LNCAP (cell line): ENCODE results near the gene PBX1.

ENCODE experiments used
- CTCF ChIP-seq: fragments of 450-650 bp; IDR thresholded peaks from 2 replicates; pipeline ENCODE4 v1.5.1; 2017; ENCODE audit warnings: mild to moderate bottlenecking

The PBX1 gene

GRCh38 chr1:164578479-164579200 is 19.7 kb downstream of the PBX1 start:
- no peak for TF ChIP-seq CTCF

DNA sequence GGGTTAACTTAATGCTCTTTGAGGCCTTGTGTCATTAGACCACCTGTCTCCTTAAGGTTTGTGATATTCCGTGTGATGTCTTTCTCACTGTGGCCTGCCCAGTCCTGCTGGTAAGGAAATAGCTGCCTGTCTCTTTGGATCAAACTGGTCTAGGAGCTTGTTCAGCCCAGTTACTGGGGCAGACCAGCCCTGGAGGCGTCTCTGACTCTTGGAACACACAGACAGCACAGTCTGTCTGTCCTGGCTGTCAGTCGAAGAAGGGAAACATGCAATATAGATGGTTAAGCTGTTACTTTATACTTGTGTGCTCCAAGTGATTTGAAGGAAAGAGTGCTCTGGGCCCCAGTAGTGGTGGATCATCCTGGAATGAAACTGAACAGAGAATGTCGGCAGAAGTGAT is 20.4 kb downstream of the PBX1 start:
- TF ChIP-seq CTCF, result no peak

GRCh38 chr1:164581762-164582161 is 22.8 kb downstream of the PBX1 start:
- TF ChIP-seq CTCF, result no peak

- TF ChIP-seq CTCF, result no peak
These were observed 24.2 kb downstream of the PBX1 start for GRCh38 chr1:164583196-164583595.

DNA sequence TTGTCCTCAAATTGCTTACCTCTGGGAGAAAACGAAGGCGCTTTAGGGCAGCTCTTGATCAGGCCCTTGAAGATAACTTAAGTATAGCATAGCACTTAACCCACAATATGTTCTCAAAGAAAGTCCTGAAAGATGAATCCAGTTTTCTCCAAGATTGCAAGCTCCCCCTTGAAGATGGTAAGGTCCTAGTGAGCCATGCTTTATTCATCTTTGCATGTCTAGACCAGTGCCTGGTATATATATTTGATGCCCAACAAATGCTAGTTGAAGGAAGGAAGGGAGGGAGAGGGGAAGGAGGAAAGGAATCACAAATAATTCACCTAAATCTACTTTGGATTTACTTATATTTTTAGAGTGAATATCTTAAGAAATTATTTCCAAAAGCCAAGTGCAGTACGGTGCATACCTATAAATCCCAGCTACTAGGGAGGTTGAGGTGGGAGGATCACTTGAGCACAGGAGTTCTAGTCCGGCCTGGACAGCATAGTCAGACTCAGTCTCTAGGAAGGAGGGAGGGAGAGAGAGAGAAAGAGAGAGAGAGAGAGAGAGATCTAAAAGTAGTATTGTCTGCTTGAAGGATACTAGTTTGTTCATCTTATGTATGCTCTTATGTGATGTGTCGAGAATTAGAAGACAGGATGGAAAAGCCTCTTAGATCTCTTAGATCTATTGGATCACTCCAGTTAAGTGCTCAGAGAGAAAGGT is 25.0 kb downstream of the PBX1 start:
- TF ChIP-seq CTCF, result no peak

GRCh38 chr1:164586591-164586990 is 27.6 kb downstream of the PBX1 start:
- no peak for TF ChIP-seq CTCF

- TF ChIP-seq CTCF, result no peak
These were observed 28.9 kb downstream of the PBX1 start for GRCh38 chr1:164587617-164588501.
